Measurements from ENCODE around the gene SLC16A8.
"Not testable (repeated sequence)": the region's sequence is repeated elsewhere in the genome, so short reads cannot be mapped to it uniquely, and the experiment has no call there.

SLC16A8 gene

DNA sequence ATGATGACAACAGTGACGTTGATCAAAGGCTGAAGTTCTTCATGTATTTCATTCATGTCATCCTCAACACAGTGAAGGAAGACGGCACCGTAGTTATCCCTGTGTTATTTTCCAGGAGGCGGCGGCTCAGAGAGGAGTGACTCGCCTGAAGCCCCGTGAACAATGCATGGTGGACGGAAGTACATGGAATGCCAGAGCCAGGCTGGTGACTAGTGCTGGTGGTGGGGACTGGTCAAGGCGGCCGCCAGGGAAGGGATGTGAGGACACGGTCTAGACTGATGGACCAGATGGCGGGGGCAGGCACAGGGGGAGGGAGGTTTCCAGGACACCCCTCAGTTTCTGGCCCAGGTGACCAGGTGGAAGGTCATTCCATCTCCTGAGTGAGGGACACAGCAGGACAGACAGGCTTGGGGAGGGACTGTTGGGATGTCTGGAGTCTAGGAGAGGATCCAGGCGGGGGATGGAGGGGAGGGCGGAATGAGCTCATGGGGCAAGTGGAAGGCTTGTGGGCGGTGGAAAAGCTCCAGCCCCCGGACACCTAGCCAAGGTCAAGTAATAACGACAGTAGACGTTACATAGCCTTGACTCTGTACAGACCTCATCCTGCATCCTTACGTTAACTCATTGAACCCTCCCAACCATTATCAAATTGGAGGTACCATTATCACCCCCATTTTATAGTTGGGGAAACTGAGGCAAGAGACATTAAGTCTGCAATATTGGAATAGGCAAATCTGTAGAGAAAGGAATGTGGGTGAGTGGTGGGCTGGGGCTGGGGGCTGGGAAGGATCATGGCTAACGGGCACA, 42.8 kb downstream of the SLC16A8 start:
- DNase-seq = no peak

DNA sequence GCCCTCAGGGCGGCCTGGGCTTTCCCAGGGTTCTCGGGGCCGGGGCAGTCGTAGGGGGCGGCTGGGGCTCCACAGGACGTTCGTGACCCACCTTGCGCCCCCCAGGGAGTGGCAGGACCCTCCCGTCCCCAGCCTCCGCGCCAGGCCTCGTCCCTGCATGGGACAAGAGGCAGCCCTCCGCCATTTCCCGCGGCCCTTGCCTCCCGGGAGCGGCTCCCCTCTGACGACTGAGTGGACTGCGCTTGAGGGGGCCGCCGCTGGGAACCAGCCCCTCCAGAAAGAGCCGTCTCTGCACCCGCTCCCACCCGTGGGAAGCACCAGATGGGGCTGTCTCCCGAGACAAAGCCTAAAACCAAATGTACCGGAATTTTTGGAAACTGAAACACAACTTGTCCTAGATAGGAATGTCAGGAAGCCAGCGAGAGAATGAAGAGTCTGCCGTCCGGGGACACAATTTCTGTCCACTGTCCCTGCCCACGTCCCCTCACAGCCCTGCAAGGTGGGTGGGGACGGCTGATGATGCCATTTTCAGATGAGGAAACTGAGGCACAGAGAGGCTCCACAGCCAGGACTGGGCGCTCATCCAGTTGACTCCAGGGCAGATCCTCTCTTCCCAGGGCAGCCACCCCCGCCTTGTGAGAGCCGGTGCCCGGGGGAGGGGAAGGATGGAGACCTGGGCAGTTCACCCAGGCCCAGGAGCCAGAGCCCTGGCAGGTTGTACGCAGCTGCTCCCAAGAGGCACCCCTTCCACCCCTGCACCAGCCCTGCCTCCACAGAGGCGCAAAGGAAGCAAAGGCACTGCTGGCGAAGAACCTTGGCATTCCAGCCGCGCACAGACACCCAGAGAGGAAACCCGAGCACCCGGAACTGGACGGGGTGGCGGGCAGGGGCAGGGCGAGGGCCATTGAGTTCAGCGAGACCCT, 44.8 kb downstream of the SLC16A8 start:
- DNase-seq = no peak

DNA sequence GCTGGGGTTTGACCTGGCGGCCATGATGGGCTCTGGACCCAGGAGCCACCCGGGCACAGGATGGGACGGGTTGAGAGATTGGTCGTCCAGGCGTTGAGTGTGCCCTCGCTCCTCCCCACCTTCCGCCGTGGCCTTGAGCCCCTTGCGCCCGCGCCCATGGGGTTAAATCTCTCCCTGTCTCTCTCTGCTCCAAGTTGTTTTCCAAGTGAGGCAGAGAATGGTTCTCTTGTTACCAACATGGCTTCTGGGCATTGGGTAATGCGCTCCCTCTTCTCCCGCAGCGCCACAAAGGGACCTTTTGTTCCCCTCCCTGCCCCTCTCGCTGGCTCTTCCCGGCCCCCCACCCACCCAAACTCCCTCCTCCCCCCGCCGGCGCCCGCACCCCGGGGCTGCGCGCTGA, 45.6 kb downstream of the SLC16A8 start:
- DNase-seq = no peak

DNA sequence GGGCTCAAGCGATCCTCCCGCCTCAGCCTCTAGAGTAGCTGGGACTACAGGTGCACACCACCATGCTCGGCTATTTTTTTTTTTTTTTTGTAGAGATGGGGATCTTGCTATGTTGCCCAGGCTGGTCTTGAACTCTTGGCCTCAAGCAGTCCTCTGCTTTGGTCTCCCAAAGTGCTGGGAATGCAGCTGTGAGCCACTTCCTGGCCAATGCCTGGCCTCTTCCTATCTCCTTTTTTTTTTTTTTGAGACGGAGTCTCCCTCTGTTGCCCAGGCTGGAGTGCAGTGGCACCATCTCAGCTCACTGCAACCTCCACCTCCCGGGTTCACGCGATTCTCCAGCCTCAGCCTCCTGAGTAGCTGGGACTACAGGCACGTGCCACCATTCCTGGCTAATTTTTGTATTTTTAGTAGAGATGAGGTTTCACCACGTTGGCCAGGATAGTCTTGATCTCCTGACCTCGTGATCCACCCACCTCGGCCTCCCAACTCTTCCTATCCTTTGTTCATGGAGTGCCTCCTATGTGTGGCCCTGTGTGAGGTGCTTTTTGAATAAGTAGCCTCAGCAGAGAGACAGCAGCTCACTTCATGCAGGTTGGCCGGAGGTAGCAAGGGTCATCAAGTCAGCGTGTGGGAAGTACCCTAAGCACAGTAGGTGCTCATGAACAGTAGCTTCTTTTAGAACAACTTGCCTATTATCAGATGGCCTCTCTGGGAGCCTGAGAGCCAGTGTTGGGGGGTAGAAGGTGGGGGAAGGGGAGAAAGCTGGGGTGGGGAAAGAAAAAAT, 46.4 kb downstream of the SLC16A8 start:
- DNase-seq = not testable (repeated sequence)

DNA sequence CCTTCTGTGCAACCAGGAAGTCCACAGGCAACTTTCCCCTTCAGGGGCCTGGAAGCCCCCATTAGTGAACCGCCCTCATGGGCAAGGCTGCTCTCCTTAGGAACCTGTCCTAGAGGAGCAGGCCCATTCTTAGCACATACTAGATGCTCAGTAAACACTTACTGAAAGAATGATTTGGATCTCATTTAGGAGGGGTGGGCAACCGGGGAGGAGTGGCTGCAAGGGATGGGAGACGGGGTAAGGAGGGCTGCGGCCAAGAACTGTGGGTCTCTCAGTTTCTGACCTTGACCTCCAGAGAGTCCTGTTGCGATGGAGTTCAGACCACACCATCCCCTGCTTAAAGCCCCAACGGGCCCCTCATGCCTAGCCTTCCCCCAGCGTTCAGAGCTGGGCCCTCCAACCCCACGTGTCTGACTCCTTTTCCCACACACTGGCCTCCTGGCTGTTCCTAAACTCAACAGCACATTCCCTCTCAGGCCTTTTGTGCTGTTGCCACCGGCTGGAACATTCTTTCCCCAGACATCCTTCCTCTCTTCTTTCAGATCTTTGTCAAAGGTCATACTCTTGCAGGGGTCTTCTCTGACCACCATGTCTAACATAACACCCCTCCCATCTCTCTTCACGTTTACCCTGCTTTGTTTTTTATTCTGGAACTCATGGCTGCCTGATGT, 47.5 kb downstream of the SLC16A8 start:
- DNase-seq = no peak

DNA sequence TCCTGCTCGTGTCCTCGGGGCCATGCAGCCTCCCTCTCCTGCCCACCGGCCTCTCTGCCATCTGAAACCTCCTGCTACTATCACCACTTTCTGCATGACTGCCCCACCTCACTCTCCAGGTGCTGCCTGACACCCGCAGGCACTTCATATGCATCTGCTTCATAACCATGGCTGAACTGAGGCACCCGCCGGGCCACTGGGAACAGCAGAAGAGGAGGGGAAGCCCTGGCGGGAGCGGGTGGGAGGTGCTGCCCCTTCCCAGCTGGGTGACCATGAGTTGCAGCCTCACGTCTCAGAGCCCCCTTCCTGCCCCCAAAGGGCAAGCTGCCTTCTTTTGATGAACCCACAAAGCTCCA, 48.5 kb downstream of the SLC16A8 start:
- DNase-seq = no peak

DNA sequence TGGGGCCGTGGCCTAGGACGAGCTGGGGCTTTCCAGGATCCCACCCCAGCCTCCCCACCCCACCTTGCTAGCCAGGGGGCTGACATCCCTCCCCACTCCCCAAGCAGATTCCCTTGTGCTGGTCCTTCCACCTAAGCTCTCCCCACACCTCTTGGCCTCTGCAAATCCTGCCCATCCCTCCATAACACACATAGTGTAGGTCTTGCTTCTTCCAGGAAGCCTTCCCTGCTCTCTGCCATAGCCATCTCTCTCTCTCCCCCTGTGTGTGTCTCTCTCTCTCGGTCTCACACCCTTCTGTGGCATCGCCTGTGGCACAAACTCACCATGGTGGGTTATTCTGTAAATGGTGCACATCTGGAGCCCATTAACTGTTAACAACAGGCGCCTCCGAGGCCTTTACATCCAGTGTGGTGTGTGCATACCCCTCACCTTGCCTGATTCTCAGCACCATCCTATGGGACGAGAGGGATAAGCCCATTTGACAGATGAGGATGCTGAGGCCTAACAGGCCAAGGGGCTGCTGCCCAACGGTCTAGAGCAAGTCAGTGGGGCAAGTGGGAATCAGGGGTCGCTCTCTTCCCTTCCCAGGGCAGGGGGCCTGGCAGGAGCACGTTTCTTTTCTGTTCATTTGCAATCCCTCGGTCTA, 49.0 kb downstream of the SLC16A8 start:
- no peak for DNase-seq

DNA sequence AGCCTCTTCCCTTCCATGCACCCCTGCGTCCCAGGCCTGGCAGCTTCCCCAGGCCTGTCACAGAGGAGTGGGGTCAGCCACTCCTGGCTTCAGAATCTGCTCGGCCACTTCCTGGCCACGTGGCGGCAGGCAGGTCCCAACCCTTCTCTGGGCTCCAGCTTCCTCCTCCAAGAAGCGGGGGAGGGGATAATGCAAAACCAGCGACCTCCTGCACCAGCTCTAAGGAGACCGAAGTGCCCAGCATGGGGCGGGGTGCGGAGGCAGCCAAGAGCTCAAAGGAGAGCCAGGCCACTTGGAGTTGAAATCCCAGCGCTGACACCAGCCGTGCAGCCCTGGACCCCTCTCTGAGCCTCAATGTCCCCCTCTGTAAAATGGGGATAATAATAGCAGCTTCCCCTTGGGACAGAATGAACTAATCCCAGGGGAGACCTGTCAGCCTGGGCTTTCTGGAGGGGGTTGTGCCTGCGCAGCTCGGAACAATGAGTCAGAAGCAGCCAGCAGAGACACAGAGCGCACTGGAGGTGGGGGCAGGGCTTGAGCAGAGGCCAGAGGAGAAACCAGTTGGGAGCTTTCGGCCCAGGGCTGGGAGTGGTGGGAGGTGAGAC, 49.6 kb downstream of the SLC16A8 start:
- no peak for DNase-seq

DNA sequence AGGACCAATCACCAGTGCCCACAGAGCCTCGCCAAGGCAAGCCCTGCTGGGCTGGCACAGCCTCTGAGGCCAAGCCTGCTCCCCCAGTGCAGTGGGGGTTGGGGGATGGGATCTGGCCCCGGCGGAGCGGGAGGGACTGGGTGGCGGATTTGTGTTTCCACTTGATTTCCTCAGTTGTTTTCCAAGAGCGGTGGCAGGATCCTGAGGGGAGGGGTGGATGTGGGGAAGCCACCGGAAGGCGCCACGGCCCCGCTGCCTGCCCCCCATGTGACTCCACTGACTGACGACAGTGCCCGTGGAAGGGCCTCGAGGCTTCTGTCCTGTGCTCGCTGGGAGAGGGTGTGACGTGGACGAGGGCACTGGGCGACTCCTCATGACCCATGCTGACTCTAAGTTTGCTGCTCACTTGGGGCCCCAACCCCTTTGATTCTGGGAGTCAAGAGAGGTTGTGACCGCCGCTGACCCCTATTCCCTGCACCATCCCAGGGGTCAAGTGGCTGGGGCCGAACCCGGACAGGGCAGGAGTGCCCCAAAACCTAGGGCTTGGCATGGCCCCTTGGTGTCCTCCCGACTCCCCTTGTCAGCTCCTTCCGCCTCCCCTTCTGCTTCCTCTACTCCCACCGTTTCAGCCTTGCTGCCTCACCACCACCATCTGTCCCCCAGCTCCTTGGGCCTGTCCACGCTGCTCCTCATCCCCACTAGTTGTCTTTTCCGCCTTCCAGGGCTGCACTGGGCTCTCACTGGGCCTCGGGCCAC, 50.3 kb downstream of the SLC16A8 start:
- DNase-seq = no peak

DNA sequence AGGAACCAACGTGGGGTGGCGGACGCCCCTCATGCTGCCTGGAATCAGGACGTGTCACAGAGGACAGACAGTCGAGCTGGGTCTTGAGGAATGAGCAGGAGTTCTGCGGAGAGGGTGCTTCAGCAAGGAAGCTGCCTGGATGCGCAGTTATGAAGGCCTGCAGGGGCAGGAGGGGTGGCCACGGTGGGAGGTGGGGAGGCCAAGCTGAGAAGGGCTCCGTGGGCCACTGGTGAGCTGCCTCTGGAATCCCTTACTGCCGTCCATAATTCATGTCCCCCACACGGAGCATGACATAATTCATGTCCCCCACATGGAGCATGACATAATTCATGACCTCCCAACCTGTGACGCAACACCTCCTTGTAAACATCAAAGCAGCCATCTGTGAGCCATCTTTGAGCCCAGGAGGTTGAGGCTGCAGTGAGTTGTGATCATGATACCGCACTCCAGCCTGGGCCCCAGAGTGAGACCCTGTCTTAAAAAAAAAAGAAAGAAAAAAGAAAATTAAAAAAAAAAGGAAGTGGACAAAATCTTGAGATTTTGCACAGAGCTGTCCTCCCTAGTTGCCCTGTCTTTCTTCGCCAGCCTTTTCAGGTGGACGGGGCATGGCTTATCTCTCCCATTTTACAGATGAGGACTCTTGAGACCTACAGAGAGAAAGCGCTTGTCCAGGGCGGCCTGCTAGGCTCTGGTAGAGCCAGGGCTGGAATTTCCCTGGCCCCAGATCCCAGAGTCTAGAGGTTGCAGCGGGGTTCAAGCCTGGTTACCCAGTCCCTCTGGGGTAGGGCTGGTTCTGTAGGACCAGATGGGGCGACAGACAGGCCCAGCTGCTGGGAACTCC, 51.1 kb downstream of the SLC16A8 start:
- no peak for DNase-seq

DNA sequence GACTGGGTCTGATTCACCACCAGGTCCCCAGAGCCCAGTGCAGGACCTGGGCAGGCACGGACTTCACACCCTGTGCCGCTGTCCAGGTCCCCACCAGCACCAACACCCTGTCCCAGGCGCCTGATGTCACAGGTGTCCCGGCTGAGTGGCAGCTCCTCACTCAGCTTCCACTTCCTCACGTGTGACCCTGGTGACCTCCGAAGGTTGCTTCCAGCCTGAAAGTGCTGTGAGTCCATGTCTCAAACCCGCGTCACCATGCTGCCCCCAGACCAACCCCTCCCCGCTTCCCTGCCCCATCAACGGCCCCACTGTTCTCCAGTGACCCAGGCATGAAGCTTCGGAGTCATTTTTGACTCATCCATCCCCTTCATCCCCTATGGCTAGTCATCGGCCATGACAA, 52.5 kb downstream of the SLC16A8 start:
- no peak for DNase-seq

DNA sequence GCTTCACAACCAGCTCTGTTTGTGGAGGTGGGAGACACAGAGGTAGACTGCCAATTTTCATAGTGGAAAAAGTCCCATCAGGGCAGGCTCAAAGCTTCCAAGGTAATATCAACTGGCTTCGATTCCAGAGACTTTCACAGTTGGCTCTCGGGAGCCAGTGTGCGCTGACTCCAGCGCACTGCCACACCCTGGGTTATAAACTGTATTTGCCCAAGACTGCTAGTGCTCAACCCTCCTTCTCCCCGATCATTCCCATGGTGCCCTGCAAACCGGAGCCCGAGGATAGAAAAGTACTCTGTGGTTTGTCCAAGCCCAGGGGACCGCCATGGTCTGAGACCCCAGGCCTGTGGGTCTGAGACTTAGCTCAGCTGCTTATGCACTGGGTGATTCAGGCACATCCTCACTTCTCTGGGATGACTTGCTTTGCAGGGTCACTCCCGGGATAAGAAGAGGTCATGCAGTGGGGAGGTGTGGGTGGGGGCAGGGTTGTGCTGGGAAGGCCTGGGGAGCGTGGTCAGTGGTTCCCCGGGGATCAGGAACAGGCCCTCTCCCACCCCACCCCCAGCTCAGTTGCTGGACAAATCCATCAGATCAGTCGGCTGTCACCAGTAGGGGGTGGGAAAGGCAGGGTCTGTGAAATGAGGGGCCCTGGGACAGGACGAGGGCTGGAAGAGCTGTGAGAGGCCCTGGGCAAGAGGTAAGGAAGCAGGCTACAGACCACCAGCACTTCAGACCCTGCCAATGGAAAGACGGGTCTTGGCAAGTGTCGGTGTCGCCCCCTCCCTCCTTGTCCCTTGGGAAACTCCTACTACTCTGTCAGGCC, 53.5 kb downstream of the SLC16A8 start:
- no peak for DNase-seq

DNA sequence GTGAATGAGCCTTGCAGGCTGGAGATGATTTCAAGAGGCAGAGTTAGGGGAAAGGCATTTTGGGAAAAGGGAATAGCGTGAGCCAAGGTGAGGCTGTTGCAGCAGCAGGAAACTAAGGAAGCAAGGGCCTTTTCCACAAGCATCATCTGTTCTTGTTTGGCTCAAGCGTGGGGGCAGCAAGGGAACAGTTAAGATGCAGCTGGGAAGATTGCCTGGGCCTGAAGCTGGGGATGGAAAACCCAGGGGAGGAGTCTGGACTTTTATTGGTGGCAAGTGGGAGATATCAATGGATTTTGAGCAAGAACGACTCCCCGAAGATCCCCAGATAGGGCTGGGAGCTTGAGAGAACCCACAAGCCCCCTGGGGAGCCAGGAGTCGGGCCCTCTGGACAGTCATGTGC, 54.1 kb downstream of the SLC16A8 start:
- no peak for DNase-seq

DNA sequence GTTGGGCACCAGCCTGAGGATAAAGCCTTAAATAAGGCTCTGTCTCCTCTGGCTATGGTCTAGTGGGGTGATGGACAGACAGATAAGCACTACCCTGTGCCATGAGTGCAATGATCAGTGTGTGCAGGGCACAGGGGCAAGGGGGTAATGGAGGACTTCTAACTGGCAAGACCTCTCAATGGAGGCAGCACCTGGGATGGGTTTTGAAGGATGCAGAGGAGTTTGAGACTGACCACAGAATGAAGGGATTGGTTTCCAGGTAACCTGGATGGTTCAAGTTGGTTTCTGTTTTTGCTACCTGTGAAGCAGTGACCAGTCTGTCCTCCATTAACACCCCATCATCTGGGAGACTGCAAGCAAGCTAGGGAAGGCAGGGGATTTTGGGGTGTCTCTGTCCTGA, 54.6 kb downstream of the SLC16A8 start:
- DNase-seq = no peak

DNA sequence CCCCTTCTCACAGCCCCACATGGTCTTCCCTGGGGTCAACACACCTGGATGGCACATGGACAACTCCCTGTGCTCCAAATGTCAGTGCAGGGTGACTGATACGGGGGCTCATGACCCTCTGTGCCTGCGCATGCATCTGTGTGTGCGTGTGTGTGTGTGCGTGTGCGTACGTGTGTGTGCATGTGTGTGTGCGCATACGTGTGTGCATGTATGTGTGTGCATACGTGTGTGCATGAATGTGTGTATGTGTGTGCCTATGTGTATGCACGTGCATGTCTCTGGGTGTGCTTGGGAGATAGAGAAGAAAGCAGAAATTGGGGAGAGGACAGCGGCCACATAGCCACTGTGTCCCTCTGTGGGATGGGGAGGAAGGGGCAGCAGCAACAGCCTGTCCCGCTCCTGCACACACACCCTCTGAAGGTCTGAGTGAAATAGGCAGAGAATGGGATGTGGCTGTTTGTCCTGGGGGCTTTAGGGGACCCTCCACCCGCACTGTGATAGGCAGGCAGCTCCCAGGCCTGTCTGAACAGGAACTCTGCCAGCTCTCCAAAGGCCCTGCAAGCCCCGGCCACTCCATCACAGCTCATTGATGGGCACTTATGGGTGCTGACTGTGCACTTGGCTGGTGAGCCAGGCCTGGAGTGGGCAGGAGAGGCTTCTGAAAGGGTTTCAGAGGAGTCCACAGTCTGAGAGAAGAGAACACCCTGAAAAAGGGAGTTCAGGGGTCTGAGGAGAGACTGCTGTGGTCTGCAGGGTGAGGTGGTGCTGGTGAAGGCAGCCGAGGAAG, 55.4 kb downstream of the SLC16A8 start:
- no peak for DNase-seq
